Right renal pelvis (tissue), 4 donors: ENCODE data around the gene APOLD1. TPM values are rescaled to one million over a fixed set of nuclear protein-coding genes. Genes with fewer than 3 reads are reported as not detected.
"Not testable (repeated sequence)": the region's sequence is repeated elsewhere in the genome, so short reads cannot be mapped to it uniquely, and the experiment has no call there.

Source experiments
- DNase-seq, 4 donors: peaks; one replicate each; pipeline ENCODE4 v3.0.0-alpha.2; 2013; ENCODE audit warnings: low read depth in 4 of 4, low spot score in 3 of 4, missing footprints in 1 of 4
- polyA plus RNA-seq, 4 donors: library from polyadenylated mRNA; unstranded; fragments of 120-200 nt; gene quantifications; one replicate each; pipeline ENCODE4 v1.2.1, GENCODE V29; 2013; ENCODE audit not compliant: insufficient read length in 4 of 4

APOLD1 gene
- polyA plus RNA-seq, 4 donors: 9.3 to 15.6 (median 11.4) TPM

DNA sequence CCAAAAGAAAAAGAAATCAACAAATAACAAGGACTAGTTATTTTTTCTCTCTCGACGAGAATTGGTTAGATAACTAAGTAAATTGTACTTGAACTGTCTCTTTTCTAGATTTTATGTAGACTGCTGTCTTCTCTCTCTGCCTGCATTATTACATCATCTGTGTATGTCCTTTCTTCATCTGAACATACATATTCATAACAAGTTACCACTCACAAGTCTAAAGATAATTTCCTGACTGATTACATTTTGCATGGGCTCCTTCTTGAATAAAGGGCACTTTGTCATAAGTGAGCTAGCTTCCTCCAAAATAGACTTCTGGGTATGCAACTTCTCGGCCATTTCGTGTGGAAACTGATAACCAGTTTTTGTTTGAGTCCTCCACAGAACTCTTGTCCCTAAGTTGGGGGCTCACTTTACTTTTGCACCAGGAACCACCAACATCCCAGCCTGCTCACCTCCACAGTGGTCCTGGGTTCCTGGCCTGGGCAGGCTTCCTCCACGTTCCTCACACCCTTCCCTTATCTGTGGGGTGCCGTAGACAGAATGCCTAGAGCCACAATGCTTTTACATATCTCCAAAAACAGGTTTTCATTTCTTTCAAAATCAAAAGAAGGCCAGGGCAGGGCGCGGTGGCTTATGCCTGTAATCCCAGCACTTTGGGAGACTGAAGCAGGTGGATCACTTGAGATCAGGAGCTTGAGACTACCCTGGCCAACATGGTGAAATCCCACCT, 21.5 kb downstream of the APOLD1 start:
- DNase-seq: no peak

DNA sequence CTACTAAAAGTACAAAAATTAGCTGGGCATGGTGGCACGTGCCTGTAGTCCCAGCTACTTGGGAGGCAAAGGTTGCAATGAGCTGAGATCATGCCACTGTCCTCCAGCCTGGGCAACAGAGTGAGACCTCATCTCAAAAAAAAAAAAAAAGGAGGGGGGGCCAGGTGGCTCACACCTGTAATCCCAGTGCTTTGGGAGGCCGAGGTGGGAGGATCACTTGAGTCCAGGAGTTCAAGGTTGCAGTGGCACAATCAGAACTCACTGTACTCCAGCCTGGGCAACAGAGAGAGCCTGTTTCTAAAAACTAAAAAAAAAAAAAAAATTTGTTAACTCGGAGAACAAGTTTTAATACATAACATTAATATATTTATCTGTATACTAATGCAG, 22.1 kb downstream of the APOLD1 start:
- not testable (repeated sequence) for DNase-seq

DNA sequence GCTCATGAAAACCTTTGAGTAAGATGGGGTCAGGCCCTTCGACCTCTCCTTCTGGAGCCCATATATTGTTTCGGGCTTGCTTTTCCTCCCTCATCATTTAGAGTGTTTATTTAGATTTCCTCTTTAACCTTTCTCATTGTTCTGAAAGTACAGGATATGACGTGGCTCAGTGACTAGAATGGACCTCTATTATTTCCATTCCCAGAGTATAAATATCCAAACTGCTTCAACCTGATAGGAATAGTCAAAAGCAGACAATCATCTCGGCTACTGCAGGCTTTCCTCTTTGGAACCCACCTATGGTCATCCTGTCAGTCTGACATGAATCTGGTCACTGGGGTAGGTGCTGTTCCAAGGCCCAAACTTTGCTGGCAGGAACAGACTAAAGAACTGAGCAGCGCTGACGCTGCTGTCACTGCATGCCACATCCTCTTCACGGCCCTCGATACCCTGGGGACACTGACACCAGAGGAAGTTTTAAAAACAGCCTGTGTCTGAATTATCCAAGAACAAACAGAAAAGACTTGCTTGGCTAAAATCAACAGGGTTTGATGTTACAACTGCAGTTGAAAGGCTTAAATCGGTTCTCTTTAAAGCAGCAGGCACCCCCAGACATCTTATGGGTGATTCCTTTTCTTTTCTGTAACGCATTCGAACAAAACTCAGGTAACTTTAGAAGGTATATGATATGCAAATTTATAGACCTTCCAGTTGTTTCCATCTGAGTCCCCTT, 22.7 kb downstream of the APOLD1 start:
- DNase-seq: no peak

DNA sequence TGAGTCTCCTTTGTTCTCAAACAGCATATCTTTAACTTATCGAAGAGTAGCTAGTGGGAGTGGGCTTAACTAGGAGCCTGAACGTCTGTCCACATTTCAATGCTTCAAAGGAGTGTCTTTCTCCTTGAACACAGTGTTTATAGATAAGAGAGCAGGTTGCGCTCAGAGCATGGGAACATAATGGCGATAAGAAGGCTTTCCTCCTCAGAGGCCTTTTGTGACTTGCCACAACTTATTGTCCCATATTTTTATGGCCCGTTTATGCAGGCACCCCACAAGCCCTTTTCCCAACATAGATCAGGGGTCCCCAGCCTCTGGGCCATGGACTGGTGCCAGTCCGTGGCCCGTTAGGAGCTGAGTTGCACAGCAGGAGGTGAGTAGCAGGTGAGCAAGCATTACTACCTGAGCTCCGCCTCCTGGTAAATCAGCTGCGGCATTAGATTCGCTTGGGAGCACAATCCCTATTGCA, 25.1 kb downstream of the APOLD1 start:
- DNase-seq: no peak

DNA sequence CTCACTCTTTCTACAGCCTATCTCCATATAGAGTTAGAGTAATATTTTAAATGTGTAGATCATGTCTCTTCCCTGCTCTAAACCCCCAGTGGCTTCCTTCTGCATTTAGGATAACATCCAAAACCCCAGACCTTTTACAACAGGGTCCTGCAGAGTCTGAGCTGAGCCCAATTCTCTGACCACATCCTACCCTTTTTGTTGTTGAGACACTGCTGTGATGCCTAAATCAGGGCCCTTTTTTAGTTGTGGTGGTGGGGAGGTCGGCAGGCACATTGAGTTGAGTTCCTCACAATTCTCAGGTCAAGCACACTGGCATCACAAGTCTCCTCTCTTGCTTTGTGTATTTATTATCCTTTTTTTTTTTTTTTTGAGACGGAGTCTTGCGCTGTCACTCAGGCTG, 25.9 kb downstream of the APOLD1 start:
- no peak for DNase-seq

DNA sequence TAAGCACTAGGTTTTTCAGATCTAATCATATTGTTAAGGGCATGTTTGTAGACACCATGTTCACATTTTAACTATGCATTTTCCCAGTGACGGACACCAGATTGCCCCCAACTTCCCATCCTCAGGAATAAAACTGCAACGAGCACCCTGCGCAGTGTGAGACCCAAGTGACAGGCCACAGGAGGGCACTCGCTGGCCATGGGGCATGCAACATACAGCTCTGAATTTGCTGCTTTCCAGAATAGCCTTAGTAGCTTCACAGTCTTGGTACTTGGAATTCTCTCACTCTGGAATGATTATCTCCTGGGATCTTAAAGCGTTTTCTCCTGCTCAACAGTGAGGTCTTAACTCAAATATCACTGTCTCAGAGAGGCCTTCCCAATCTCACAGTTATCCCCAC, 26.7 kb downstream of the APOLD1 start:
- DNase-seq: no peak

DNA sequence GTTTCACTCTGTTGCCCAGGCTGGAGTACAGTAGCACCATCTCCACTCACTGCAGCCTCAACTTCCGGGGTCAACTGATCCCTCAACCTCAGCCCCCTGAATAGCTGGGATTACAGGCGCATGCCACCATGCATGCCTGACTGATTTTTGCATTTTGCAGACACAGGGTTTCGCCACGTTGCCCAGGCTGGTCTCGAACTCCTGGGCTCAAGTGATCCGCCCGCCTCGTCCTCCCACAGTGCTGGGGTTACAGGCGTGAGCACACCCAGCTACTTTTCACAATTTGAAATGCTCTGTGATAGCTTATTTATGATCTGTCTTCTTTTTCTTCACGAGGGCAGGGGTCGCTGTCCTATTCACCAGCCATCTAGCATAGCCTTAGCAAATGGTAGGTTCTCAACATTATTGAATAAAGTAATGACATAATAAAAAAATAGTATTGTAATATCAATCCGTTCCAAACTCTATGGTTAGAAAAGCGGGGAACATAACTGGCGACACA, 27.2 kb downstream of the APOLD1 start:
- no peak for DNase-seq

GRCh38 chr12:12813120-12814101, 28.0 kb downstream of the APOLD1 start, which contains the start of gene DDX47:
Gene DDX47 (plus strand): TSS chr12:12813346. CDS start chr12:12813368, 22 bp downstream.
- DNase-seq: peak; percentile 83 to 91 (median 88)

DNA sequence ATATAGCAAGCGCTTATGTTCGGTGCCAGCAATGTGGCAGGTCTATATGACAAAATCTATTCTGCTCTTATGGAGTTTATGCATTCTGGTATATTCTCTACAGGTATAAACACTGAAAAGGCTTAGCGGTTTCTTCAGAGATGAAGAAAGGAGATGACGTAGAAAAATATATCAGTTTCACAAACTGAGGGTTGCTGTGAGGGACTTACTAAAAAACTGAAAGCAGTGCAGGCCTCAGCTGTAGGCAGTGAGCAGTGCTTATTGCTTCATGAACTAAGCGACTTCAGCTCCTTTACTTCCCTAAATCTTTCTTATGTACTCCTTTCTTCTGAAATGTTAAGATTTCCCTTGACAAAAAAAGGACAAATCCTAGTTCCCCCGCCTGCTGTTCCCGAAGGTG, 32.2 kb downstream of the APOLD1 start:
- DNase-seq: no peak

DNA sequence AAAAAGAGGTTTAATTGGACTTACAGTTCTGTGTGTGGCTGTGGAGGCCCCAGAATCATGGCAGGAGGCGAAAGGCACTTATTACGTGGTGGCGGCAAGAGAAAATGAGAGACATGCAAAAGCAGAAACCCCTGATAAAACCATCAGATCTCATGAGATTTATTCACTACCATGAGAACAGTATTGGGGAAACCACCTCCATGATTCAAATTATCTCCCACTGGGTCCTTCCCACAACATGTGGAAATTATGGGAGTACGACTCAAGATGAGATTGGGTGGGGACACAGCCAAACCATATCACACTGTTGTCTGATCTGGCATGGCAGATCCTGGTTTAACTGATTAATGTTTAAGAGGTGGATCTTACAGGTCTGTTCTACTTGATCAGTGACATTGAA, 33.2 kb downstream of the APOLD1 start:
- DNase-seq: no peak

- DNase-seq: no peak
Observed at GRCh38 chr12:12819221-12819620, 33.8 kb downstream of the APOLD1 start.

DNA sequence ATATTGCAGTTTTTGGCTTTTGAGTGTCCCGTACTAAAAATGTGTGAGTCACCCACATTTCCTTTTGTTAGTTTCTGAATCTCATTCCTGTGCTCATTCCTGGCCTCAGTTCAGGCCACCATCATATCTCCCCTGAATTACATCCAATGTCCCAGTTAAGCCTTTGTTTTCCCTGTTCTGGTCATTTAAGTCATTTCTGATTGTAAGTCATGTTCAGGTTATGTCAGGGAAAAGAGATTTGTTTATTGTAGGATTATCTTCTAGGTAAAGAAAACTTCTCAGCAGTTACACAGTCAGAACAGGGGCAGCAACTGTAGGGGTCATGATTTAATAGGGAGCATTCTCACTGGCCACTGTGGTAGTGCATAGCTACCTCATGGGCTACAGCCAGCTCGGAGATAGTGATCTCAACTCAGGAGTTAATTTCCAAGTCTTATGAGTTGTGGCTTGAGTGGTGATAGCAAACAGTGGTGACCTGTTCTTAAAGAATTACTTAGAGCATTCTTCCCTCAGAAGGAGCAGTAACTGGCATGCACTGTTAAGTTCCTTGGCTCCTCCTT, 34.4 kb downstream of the APOLD1 start:
- no peak for DNase-seq

GRCh38 chr12:12820376-12820775, 34.9 kb downstream of the APOLD1 start:
- not testable (repeated sequence) for DNase-seq

DNA sequence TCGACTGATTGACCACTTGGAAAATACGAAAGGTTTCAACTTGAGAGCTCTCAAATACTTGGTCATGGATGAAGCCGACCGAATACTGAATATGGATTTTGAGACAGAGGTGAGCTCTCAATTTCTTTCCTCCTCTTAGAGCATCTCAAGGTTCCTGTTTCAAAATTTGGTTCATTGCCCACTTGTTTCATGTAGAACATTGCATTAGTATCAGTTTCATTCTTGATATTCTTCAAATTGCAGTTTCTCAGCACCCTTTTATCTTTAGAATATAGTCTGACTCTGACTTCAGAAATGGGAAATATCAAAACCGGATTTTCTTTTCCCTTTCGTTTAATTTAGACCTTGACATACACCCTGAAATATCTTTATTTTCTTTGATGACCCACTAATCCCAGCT, 36.5 kb downstream of the APOLD1 start:
- no peak for DNase-seq

DNA sequence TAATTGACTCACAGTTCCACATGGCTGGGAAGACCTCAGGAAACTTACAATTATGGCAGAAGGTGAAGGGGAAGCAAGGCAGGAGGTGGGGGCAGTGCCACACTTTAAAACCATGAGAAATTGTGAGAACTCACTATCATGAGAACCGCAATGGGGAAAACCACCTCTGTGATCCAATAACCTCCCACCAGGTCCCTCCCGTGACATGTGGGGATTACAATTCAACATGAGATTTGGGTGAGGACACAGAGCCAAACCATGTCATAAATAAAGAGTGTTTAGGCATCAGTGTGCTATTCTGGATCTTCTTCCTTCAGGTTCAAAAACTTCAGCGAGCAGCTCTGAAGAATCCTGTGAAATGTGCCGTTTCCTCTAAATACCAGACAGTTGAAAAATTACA, 37.4 kb downstream of the APOLD1 start:
- DNase-seq: no peak

GRCh38 chr12:12823300-12823699, 37.8 kb downstream of the APOLD1 start:
- DNase-seq: no peak

DNA sequence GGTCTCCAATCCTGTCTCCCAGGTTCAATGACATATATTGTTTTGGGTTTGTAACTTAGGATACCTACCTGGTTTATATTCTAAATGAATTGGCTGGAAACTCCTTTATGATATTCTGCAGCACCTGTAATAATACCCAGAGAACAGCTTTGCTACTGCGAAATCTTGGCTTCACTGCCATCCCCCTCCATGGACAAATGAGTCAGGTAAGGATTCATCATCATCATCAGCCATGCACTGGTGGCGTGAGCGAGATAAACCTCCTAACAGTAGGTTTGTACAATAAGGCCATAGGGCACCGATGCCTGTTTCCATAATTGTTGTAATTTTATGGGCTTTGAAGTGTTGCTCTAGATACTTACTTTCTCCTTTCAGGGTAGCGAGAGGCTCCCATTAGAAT, 38.4 kb downstream of the APOLD1 start:
- DNase-seq: no peak

DNA sequence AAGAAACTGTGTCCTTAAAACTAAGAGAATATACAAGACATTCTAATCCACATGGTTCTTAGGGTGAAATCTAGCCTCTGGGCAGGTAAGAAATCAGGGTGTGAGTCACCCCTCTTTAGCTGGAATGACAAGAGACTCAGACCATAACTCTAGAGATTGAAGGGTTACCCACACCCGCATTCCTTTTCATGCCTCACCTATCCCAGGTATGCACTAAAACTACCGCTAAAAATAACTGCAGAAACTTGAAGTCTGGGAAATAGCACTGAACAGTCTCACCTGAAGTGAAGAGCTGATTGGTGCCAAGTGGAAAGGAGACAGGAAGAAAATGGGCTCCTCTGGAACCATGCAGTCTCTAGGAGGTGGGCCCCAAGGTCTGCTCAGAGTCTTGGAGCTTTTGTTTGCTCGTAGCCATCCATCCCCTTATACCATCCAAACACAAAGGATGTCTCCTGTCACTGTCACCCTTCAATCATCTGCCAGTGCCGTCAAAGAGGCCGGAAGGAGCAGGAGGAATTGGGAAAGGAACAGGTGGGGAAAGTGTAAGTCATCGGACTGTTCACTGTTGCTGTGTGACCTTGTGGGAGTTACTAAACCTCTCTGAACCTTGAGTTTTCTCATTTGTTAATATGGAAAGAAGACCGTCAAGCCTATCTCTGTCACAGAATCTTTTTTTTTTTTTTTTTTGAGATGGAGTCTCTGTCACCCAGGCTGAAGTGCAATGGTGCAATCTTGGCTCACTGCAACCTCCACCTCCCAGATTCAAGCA, 50.1 kb downstream of the APOLD1 start:
- no peak for DNase-seq

GRCh38 chr12:12836571-12836970, 51.1 kb downstream of the APOLD1 start:
- no peak for DNase-seq
